ENCODE measurements around the gene ZBTB16.

The ZBTB16 gene

GRCh38 chr11:114252767-114253166, 193.3 kb downstream of the ZBTB16 start:
- DNase-seq (ENCODE audit: extremely low read depth, insufficient read length), result no peak
- TF ChIP-seq, protein P1, sequence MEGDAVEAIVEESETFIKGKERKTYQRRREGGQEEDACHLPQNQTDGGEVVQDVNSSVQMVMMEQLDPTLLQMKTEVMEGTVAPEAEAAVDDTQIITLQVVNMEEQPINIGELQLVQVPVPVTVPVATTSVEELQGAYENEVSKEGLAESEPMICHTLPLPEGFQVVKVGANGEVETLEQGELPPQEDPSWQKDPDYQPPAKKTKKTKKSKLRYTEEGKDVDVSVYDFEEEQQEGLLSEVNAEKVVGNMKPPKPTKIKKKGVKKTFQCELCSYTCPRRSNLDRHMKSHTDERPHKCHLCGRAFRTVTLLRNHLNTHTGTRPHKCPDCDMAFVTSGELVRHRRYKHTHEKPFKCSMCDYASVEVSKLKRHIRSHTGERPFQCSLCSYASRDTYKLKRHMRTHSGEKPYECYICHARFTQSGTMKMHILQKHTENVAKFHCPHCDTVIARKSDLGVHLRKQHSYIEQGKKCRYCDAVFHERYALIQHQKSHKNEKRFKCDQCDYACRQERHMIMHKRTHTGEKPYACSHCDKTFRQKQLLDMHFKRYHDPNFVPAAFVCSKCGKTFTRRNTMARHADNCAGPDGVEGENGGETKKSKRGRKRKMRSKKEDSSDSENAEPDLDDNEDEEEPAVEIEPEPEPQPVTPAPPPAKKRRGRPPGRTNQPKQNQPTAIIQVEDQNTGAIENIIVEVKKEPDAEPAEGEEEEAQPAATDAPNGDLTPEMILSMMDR (IDR thresholded peaks at IDR 0.05; ENCODE audit: insufficient read depth, low read length, poor library complexity, severe bottlenecking), result no peak
- Histone ChIP-seq H3K4me3 (replicated peaks; ENCODE audit: low read depth, low read length) (no peak overlapping the region), H3K36me3 (ENCODE audit: control insufficient read depth, insufficient read depth, low read length) (no peaks in the 10 kb centered on the region), H3K27me3 (replicated peaks; ENCODE audit: control insufficient read depth, insufficient read depth, low read length) (no peaks in the 10 kb centered on the region; the same call in 1 of the 2 replicates)

- H3K27me3 ChIP-seq (replicated peaks; ENCODE audit: control insufficient read depth, insufficient read depth, low read length), result no peaks in the 10 kb centered on the region; the same call in 1 of the 2 replicates
- H3K4me3 ChIP-seq (replicated peaks; ENCODE audit: low read depth, low read length), result no peak overlapping the region
- no peak for DNase-seq (ENCODE audit: extremely low read depth, insufficient read length)
- no peaks in the 10 kb centered on the region for H3K36me3 ChIP-seq (ENCODE audit: control insufficient read depth, insufficient read depth, low read length)
- TF ChIP-seq, protein P1 (IDR thresholded peaks at IDR 0.05; ENCODE audit: insufficient read depth, low read length, poor library complexity, severe bottlenecking), result no peak
These were observed 194.3 kb downstream of the ZBTB16 start for GRCh38 chr11:114253771-114254170.

- DNase-seq (ENCODE audit: extremely low read depth, insufficient read length), result no peak
- Histone ChIP-seq H3K36me3 (ENCODE audit: control insufficient read depth, insufficient read depth, low read length) (no peaks in the 10 kb centered on the region), H3K27me3 (replicated peaks; ENCODE audit: control insufficient read depth, insufficient read depth, low read length) (no peaks in the 10 kb centered on the region; the same call in 1 of the 2 replicates), H3K4me3 (replicated peaks; ENCODE audit: low read depth, low read length) (no peak overlapping the region)
- TF ChIP-seq, protein P1 (IDR thresholded peaks at IDR 0.05; ENCODE audit: insufficient read depth, low read length, poor library complexity, severe bottlenecking), result no peak
These were observed 195.1 kb downstream of the ZBTB16 start for GRCh38 chr11:114254571-114255146.

GRCh38 chr11:114255289-114255688, 195.8 kb downstream of the ZBTB16 start:
- DNase-seq (ENCODE audit: extremely low read depth, insufficient read length), result no peak
- TF ChIP-seq, protein P1 (IDR thresholded peaks at IDR 0.05; ENCODE audit: insufficient read depth, low read length, poor library complexity, severe bottlenecking), result no peak
- Histone ChIP-seq H3K4me3 (replicated peaks; ENCODE audit: low read depth, low read length) (no peak overlapping the region), H3K36me3 (ENCODE audit: control insufficient read depth, insufficient read depth, low read length) (no peaks in the 10 kb centered on the region), H3K27me3 (replicated peaks; ENCODE audit: control insufficient read depth, insufficient read depth, low read length) (no peaks in the 10 kb centered on the region; the same call in 1 of the 2 replicates)

GRCh38 chr11:114256176-114256966, 196.9 kb downstream of the ZBTB16 start:
- TF ChIP-seq, protein P1 (IDR thresholded peaks at IDR 0.05; ENCODE audit: insufficient read depth, low read length, poor library complexity, severe bottlenecking), result no peak
- H3K36me3 ChIP-seq (ENCODE audit: control insufficient read depth, insufficient read depth, low read length), result no peaks in the 10 kb centered on the region
- DNase-seq (ENCODE audit: extremely low read depth, insufficient read length), result no peak

More at GRCh38 chr11:114256176-114256966, 196.9 kb downstream of the ZBTB16 start:
- Histone ChIP-seq H3K4me3 (replicated peaks; ENCODE audit: low read depth, low read length) (no peak overlapping the region), H3K27me3 (replicated peaks; ENCODE audit: control insufficient read depth, insufficient read depth, low read length) (no peaks in the 10 kb centered on the region; the same call in 1 of the 2 replicates)
